Neural progenitor cell (in vitro differentiated cells): Measurements from ENCODE around the gene KCNAB3. TPM values are rescaled to one million over a fixed set of nuclear protein-coding genes. Genes with fewer than 3 reads are reported as not detected.
A peak's percentile ranks its signal among the peaks of the same experiment; 100 is the strongest.

Experiments used
- DNase-seq: peaks from one replicate; pipeline ENCODE4 v3.0.0-alpha.2; 2016; ENCODE audit warnings: low spot score
- H2AFZ ChIP-seq: fragments of 200-600 bp; sonication (generic); replicated peaks from 2 replicates; pipeline ENCODE4 v1.6.1; 2016; ENCODE audit warnings: antibody characterized with exemption
- H3F3A ChIP-seq: fragments of 200-600 bp; sonication (generic); 2 replicates; pipeline ENCODE4 v1.6.1; 2016; ENCODE audit warnings: antibody characterized with exemption, low read depth
- H3K27ac ChIP-seq: fragments of 200-600 bp; sonication (generic); 2 replicates; pipeline ENCODE4 v1.5.1; 2016; ENCODE audit warnings: mild to moderate bottlenecking
- H3K27me3 ChIP-seq: fragments of 200-600 bp; sonication (generic); 2 replicates; pipeline ENCODE4 v1.6.1; 2016; ENCODE audit warnings: mild to moderate bottlenecking, moderate library complexity
- H3K36me3 ChIP-seq: fragments of 200-600 bp; sonication (generic); 2 replicates; pipeline ENCODE4 v1.5.1; 2016
- H3K4me1 ChIP-seq: fragments of 200-600 bp; sonication (generic); 2 replicates; pipeline ENCODE4 v1.6.1; 2016; ENCODE audit warnings: mixed run types
- H3K4me2 ChIP-seq: fragments of 200-600 bp; sonication (generic); 2 replicates; pipeline ENCODE4 v1.6.1; 2016
- H3K4me3 ChIP-seq: fragments of 200-600 bp; sonication (generic); 2 replicates; pipeline ENCODE4 v1.5.1; 2016
- H3K79me2 ChIP-seq: fragments of 200-600 bp; sonication (generic); 2 replicates; pipeline ENCODE4 v1.6.1; 2016; ENCODE audit warnings: low read depth
- H3K9ac ChIP-seq: fragments of 200-600 bp; sonication (generic); 2 replicates; pipeline ENCODE4 v1.6.1; 2016
- H3K9me3 ChIP-seq: fragments of 200-600 bp; sonication (generic); 2 replicates; pipeline ENCODE4 v1.5.1; 2016; ENCODE audit warnings: low read depth
- H4K20me1 ChIP-seq: fragments of 200-600 bp; sonication (generic); 2 replicates; pipeline ENCODE4 v1.6.1; 2016; ENCODE audit warnings: low read depth
- H3K27ac Mint-ChIP-seq: 3 replicates; pipeline ENCODE4 v1.8.0; 2021; ENCODE audit warnings: mixed read lengths
- H3K27me3 Mint-ChIP-seq: 2 replicates; pipeline ENCODE4 v1.8.0; 2022; ENCODE audit warnings: low read depth, mild to moderate bottlenecking, inconsistent platforms, moderate library complexity, mixed read lengths; ENCODE audit not compliant: insufficient read depth
- H3K36me3 Mint-ChIP-seq: 3 replicates; pipeline ENCODE4 v1.8.0; 2021; ENCODE audit warnings: mixed read lengths
- H3K4me1 Mint-ChIP-seq: 3 replicates; pipeline ENCODE4 v1.8.0; 2021; ENCODE audit warnings: mixed read lengths
- H3K4me3 Mint-ChIP-seq: 3 replicates; pipeline ENCODE4 v1.8.0; 2021; ENCODE audit warnings: mild to moderate bottlenecking, moderate library complexity, mixed read lengths
- H3K9me3 Mint-ChIP-seq: 3 replicates; pipeline ENCODE4 v1.8.0; 2020; ENCODE audit warnings: mixed read lengths
- CTCF ChIP-seq: fragments of 200-600 bp; sonication (generic); IDR thresholded peaks from 2 replicates; pipeline ENCODE4 v1.5.1; 2017; ENCODE audit warnings: antibody characterized with exemption, mild to moderate bottlenecking
- EZH2 ChIP-seq: fragments of 200-600 bp; sonication (generic); IDR thresholded peaks from 2 replicates; pipeline ENCODE4 v1.6.1; 2017; ENCODE audit warnings: antibody characterized with exemption, mild to moderate bottlenecking, moderate library complexity
- EZH2phosphoT487 ChIP-seq: fragments of 200-600 bp; sonication (generic); IDR thresholded peaks from 2 replicates; pipeline ENCODE4 v1.6.1; 2017; ENCODE audit warnings: antibody characterized with exemption
- total RNA-seq: library from RNA; depleted of rRNA; stranded (reverse); fragments of >200 nt; gene quantifications from 2 replicates; pipeline ENCODE4 v1.2.3, GENCODE V29; 2015; ENCODE audit warnings: low replicate concordance

KCNAB3 gene
- total RNA-seq, 1 donor from 2014 or later = 1.0 TPM

DNA sequence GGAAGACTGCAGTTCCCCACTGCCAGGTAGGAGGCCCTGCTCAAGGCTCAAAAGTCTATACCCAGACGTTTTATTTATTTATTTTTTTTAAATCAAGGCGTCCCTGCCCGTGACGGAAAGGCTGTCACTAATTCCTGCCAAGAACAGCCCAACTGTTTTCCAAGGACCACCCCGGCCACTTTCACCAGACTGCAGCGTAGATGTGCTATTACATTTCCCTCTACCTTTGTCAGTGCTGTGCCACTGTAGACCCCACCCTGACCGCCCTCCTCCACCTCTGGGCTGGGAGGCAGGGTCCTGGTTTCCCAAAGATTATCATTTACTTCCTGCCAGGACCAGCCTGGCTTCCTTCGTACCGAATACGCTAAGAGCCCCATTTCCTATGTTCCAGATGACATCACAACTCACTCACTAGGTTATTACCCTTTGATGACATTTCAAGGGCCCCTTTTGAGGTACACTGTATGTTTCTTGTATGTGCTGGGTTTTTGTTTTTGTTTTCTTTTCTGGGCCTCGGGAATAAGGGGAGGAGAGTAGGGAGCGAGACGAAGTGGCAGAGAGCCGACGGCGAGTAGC lies 7.3 kb downstream of the KCNAB3 start:
- Mint-ChIP-seq H3K27me3 (peaks cover 13% of the 10 kb centered on the region), H3K4me3 (peak overlapping the region; percentile 43), H3K9me3 (no peaks in the 10 kb centered on the region), H3K36me3 (peaks cover 6% of the 10 kb centered on the region), H3K27ac (peak overlapping the region; percentile 22), H3K4me1 (peaks cover 5% of the 10 kb centered on the region)
- no peaks in the 10 kb centered on the region for H3K79me2 ChIP-seq
- no peak for TF ChIP-seq CTCF
- TF ChIP-seq EZH2 = no peak
- no peak for TF ChIP-seq EZH2phosphoT487
- no peak overlapping the region for H3K4me3 ChIP-seq
- no peaks in the 10 kb centered on the region for H4K20me1 ChIP-seq
- peaks cover 87% of the 10 kb centered on the region for H3K27me3 ChIP-seq
- peaks cover 14% of the 10 kb centered on the region for H3F3A ChIP-seq
- peak overlapping the region; percentile 71 for H3K4me2 ChIP-seq
- H3K9ac ChIP-seq = no peak overlapping the region
- H3K4me1 ChIP-seq = peaks cover 4% of the 10 kb centered on the region
- H3K9me3 ChIP-seq = no peaks in the 10 kb centered on the region
- H3K36me3 ChIP-seq = no peaks in the 10 kb centered on the region
- H2AFZ ChIP-seq = peak overlapping the region; percentile 84
- H3K27ac ChIP-seq = no peak overlapping the region
- no peak for DNase-seq

DNA sequence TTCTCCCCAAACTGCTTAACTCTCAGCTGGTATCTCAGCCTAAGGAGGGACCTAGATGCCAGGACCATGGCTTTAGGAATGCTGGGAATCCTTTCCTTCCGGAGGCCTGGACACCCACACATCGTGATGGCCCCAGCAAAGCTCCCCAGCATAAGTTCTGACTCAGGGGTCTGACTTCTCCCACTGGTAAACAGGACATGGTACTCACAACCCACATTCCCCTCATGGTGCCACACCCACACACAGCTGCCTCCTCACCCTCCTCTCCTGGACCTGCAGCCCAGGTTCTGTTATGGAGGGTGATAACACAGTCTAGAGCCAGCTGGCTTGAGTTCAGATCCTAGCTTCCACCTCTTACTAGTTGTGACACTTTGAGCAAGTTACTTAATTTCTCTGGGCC lies 12.8 kb downstream of the KCNAB3 start:
- H3K4me3 ChIP-seq = no peak overlapping the region
- peaks cover 22% of the 10 kb centered on the region for H3F3A ChIP-seq
- H3K27ac ChIP-seq = no peak overlapping the region
- H3K4me1 ChIP-seq = peaks cover 4% of the 10 kb centered on the region
- Mint-ChIP-seq H3K9me3 (no peaks in the 10 kb centered on the region), H3K4me3 (peak overlapping the region; percentile 83), H3K36me3 (no peaks in the 10 kb centered on the region), H3K27me3 (peaks cover 11% of the 10 kb centered on the region), H3K4me1 (peaks cover 19% of the 10 kb centered on the region), H3K27ac (peak overlapping the region; percentile 20)
- DNase-seq = no peak
- H3K79me2 ChIP-seq = no peaks in the 10 kb centered on the region
- H2AFZ ChIP-seq = no peak overlapping the region
- H3K9ac ChIP-seq = no peak overlapping the region
- no peak overlapping the region for H3K4me2 ChIP-seq
- H3K27me3 ChIP-seq = peaks cover 72% of the 10 kb centered on the region
- no peak for TF ChIP-seq EZH2
- no peak for TF ChIP-seq EZH2phosphoT487
- TF ChIP-seq CTCF = no peak
- H3K36me3 ChIP-seq = no peaks in the 10 kb centered on the region
- H4K20me1 ChIP-seq = peaks cover 3% of the 10 kb centered on the region
- H3K9me3 ChIP-seq = no peaks in the 10 kb centered on the region

GRCh38 chr17:7916385-7916682 lies 13.3 kb downstream of the KCNAB3 start:
- peaks cover 11% of the 10 kb centered on the region for H3K27me3 Mint-ChIP-seq
- peak overlapping the region; percentile 70 for H3K4me2 ChIP-seq

More at GRCh38 chr17:7916385-7916682, 13.3 kb downstream of the KCNAB3 start:
- Histone ChIP-seq H3K79me2 (no peaks in the 10 kb centered on the region), H3K9me3 (no peaks in the 10 kb centered on the region), H3K36me3 (no peaks in the 10 kb centered on the region), H3K4me1 (peaks cover 4% of the 10 kb centered on the region), H4K20me1 (peaks cover 3% of the 10 kb centered on the region), H3K27me3 (peaks cover 68% of the 10 kb centered on the region), H2AFZ (peak overlapping the region; percentile 88), H3K9ac (no peak overlapping the region), H3K4me3 (peak overlapping the region; percentile 35), H3K27ac (no peak overlapping the region), H3F3A (peaks cover 22% of the 10 kb centered on the region)
- DNase-seq = no peak
- Mint-ChIP-seq H3K4me1 (peaks cover 19% of the 10 kb centered on the region), H3K4me3 (peak overlapping the region; percentile 83), H3K27ac (peak overlapping the region; percentile 20), H3K9me3 (no peaks in the 10 kb centered on the region), H3K36me3 (no peaks in the 10 kb centered on the region)
- TF ChIP-seq CTCF (no peak), EZH2 (no peak), EZH2phosphoT487 (no peak)
